Right lung (tissue), 10 donors: ENCODE results near the gene PLAAT2. TPM values are rescaled to one million over a fixed set of nuclear protein-coding genes. Genes with fewer than 3 reads are reported as not detected.

Experiments
- DNase-seq, 2 donors: peaks; one replicate each; pipeline ENCODE4 v3.0.0-alpha.2; 2013
- long read RNA-seq, 8 donors: transcript quantifications; one replicate each; lab custom pipeline, GENCODE V29; 2026
- polyA plus RNA-seq, 5 donors: library from polyadenylated mRNA; unstranded; fragments of 120-200 nt; gene quantifications; one replicate each; pipeline versions ENCODE4 v1.2.1 to v1.2.3, GENCODE V29; 2013; ENCODE audit warnings: inconsistent platforms in 1 of 5, low replicate concordance in 1 of 5; ENCODE audit not compliant: insufficient read length in 5 of 5, insufficient read depth in 1 of 5

The PLAAT2 gene
- polyA plus RNA-seq = under 1 TPM in 1 of 5 donors, not detected in 4; 0.14 TPM
- long read RNA-seq, donor 1 = 0 reads
- long read RNA-seq, donor 2 = 0 reads
- long read RNA-seq, donor 3 = 0 reads
- long read RNA-seq, donor 4 = 0 reads
- long read RNA-seq, donor 5 = 0 reads
- long read RNA-seq, donor 6 = 0 reads
- long read RNA-seq, donor 7 = 0 reads
- long read RNA-seq, donor 8 = 0 reads

- DNase-seq = no peak
Observed at GRCh38 chr11:63563201-63564055, at the start of gene PLAAT2. Gene PLAAT2, minus strand, starts transcription at chr11:63563379. Its CDS starts 55 bp downstream, at chr11:63563324.

GRCh38 chr11:63612181-63612580 is 49.0 kb upstream of the PLAAT2 start:
- no peak for DNase-seq

- DNase-seq = no peak
Observed at GRCh38 chr11:63611395-63611747, 48.2 kb upstream of the PLAAT2 start.

GRCh38 chr11:63610604-63611394 is 47.6 kb upstream of the PLAAT2 start:
- DNase-seq = no peak

- no peak for DNase-seq
Observed at GRCh38 chr11:63609971-63610580, 46.9 kb upstream of the PLAAT2 start.

- DNase-seq = no peak
Observed at GRCh38 chr11:63609536-63609935, 46.4 kb upstream of the PLAAT2 start.

- no peak for DNase-seq
Observed at GRCh38 chr11:63608353-63609345, 45.5 kb upstream of the PLAAT2 start.

- DNase-seq = no peak
Observed at GRCh38 chr11:63603180-63603518, 40.0 kb upstream of the PLAAT2 start.

- peak; percentile 13 to 16 for DNase-seq
Observed at GRCh38 chr11:63602290-63603179, 39.4 kb upstream of the PLAAT2 start.

GRCh38 chr11:63599211-63600122 is 36.3 kb upstream of the PLAAT2 start:
- no peak for DNase-seq

GRCh38 chr11:63598556-63598955 is 35.4 kb upstream of the PLAAT2 start:
- DNase-seq = no peak

GRCh38 chr11:63595296-63595695 is 32.1 kb upstream of the PLAAT2 start:
- no peak for DNase-seq

- no peak for DNase-seq
Observed at GRCh38 chr11:63592975-63593395, 29.8 kb upstream of the PLAAT2 start.

GRCh38 chr11:63590024-63590788 is 27.0 kb upstream of the PLAAT2 start:
- no peak for DNase-seq

GRCh38 chr11:63589000-63589399 is 25.8 kb upstream of the PLAAT2 start:
- DNase-seq = no peak

- no peak for DNase-seq
Observed at GRCh38 chr11:63586451-63587166, 23.4 kb upstream of the PLAAT2 start.

GRCh38 chr11:63583357-63583677 is 20.1 kb upstream of the PLAAT2 start:
- no peak for DNase-seq
